ENCODE measurements around the gene KLHL25. TPM values are rescaled to one million over a fixed set of nuclear protein-coding genes. Genes with fewer than 3 reads are reported as not detected.

KLHL25 gene
- polyA plus RNA-seq, 2 of the 4 experiments (the other 2 are of a cell fraction), result 3.2 to 6.1 TPM

DNA sequence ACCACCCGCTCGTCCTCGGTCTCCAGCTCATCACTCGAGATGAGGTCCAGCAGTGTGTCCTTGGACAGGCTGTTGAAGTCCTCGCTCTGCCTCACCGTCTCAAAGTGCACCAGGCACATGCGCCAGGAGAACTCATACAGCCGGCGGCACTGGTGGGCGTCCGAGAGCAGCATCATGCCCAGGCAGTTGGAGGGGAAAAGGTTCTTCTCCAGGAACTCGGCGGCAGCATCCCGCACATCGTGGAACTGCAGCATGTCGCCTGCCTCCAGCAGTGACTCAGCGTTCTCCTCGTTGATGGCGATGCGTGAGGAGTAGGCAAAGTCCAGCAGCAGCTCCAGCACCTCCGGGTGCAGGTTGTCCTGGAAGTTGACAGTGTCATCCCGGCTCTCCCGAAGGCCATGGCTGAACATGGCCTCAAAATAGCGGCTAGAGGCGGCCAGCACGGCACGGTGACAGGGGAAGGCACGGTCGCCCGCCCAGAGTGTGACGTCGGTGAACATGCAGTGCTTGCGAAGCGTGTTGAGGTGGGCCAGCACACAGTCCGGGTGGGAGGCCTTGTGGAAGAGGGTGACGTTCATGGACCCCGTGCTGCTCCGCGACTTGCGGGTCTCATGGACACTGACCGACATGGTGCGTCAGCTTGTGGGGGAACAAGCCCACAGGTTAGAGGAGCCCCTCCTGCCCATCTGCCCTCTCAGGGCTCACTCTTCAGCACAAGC lies 25.4 kb downstream of the KLHL25 start:
- Histone ChIP-seq H3K4me1 (no peaks in the 10 kb centered on the region), H3K4me3 (no peak overlapping the region), H3K27ac (no peak overlapping the region), H3K9me3 (no peaks in the 10 kb centered on the region), H3K4me2 (no peak overlapping the region)
- DNase-seq (ENCODE audit: low read depth in 1 of 2, low spot score in 1 of 2) (no peak), FAIRE-seq (no peak), ATAC-seq (no peak)
- ChIA-PET POLR2A (no interaction called here), CTCF (interaction anchor here (0.6 to 1.9 kb wide), 3 partner anchors 8 to 1037 kb away, joined by 3 to 7 read pairs (median 5); no protein-coding TSS in a partner anchor)
- 96% methylated on average over 33 of the region's 42 CpGs for WGBS (ENCODE audit: missing lambda C conversion rate)
- TF ChIP-seq MAFK (IDR thresholded peaks at IDR 0.05; ENCODE audit: partially characterized antibody) (peak; percentile 41), HOXB13 (CRISPR knock-in tag; IDR thresholded peaks at IDR 0.05; ENCODE audit: low read depth) (no peak), RARB (CRISPR knock-in tag; IDR thresholded peaks at IDR 0.05) (no peak), NFE2L2 (conservative IDR thresholded peaks at IDR 0.05; ENCODE audit: low read length) (peak; percentile 39; the same call in 1 of the 2 replicates)

DNA sequence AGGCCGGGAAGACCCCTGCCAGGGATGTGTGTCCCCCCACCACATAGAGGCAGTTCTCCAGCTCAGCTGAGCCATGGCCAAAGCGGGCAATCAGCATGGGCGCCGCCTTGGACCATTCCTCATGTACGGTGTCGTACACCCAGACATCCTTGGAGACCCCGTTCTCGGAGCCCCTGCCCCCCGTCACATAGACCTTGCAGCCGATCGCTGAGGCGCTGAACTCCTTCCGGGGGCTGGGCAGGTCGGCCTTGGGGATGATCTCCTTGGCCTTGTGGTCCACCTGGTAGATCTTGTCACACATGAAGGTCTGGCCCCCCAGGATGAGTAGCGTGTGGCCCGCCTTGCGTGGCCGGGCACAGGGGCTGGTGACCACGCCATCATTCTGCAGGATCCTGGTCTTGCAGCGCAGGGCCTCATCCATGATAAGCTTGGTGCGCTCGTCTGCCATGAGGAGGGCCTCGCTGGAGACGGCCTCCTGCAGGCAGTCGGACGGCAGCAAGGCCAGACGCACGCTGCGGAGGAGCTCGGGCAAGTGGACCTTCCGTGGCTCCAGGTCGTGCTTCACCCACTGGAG lies 26.0 kb downstream of the KLHL25 start:
- POLR2A ChIA-PET, result no interaction called here
- Histone ChIP-seq H3K9me3 (no peaks in the 10 kb centered on the region), H3K4me2 (no peak overlapping the region), H3K27ac (no peak overlapping the region), H3K4me1 (no peaks in the 10 kb centered on the region), H3K4me3 (no peak overlapping the region)
- CTCF ChIA-PET, result interaction anchor here (0.6 to 0.7 kb wide), 2 partner anchors 32 to 1036 kb away, joined by 3 read pairs; no protein-coding TSS in a partner anchor
- DNase-seq (ENCODE audit: low read depth in 1 of 2, low spot score in 1 of 2) (no peak), FAIRE-seq (no peak), ATAC-seq (no peak)
- TF ChIP-seq FOSL2 (IDR thresholded peaks at IDR 0.05) (no peak), FOSL2 (CRISPR knock-in tag; IDR thresholded peaks at IDR 0.05) (no peak), POLR2AphosphoS2 (conservative IDR thresholded peaks at IDR 0.05; ENCODE audit: low read length) (no peak), MAZ (IDR thresholded peaks at IDR 0.05; ENCODE audit: borderline replicate concordance, low read depth, low read length) (no peak), KDM1A (IDR thresholded peaks at IDR 0.05; ENCODE audit: low read depth) (no peak), RFX5 (IDR thresholded peaks at IDR 0.05) (no peak), ZC3H11A (IDR thresholded peaks at IDR 0.05) (no peak)
- TF ChIP-seq, protein P1, sequence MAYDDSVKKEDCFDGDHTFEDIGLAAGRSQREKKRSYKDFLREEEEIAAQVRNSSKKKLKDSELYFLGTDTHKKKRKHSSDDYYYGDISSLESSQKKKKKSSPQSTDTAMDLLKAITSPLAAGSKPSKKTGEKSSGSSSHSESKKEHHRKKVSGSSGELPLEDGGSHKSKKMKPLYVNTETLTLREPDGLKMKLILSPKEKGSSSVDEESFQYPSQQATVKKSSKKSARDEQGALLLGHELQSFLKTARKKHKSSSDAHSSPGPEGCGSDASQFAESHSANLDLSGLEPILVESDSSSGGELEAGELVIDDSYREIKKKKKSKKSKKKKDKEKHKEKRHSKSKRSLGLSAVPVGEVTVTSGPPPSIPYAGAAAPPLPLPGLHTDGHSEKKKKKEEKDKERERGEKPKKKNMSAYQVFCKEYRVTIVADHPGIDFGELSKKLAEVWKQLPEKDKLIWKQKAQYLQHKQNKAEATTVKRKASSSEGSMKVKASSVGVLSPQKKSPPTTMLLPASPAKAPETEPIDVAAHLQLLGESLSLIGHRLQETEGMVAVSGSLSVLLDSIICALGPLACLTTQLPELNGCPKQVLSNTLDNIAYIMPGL (CRISPR knock-in tag; IDR thresholded peaks at IDR 0.05; ENCODE audit: borderline replicate concordance), result no peak
- 94% methylated on average over 31 of the region's 32 CpGs for WGBS (ENCODE audit: missing lambda C conversion rate)

DNA sequence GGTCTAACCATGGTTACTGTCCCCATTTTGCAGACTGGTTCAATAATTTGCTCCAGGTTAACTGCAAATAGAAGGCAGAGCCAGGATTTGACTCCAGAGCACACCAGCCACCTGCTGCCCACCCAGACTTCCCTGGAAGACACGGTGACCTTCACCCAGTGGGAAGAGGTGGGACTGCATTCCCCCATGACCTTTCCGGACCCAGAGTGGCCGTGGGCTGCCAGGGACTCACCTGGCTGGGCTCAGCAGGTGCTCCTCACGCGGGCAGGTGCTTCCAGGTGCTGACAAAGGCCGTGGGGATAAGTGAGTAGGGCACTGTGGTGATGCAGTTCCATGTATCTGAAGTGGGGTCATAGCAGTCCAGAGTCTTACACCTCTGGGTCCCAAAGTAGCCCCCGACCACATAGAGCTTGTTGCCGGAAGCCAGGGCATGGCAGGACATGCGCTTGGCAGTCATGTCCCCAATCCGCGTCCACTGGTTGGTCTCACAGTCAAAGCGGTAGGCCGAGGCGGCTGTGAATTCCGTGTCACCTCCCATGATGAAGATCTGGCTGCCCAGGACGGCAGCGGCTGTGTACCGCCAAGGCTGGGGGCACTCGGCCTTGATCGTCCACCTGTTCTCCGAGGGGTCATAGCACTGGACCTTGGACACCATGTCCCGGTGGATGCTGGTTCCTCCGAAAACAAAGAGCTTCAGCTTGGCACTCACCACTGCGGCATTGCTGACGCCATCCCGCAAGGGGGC lies 26.8 kb downstream of the KLHL25 start:
- ChIA-PET CTCF (interaction anchor here (0.7 kb wide), 1 partner anchor 33 kb away, joined by 3 read pairs; no protein-coding TSS in a partner anchor), POLR2A (no interaction called here)
- Histone ChIP-seq H3K4me2 (no peak overlapping the region), H3K4me3 (no peak overlapping the region), H3K27ac (no peak overlapping the region), H3K4me1 (no peaks in the 10 kb centered on the region), H3K9me3 (no peaks in the 10 kb centered on the region)
- FAIRE-seq (no peak), ATAC-seq (no peak), DNase-seq (ENCODE audit: low read depth in 1 of 2, low spot score in 1 of 2) (no peak)
- 95% methylated on average over 26 of the region's 26 CpGs for WGBS (ENCODE audit: missing lambda C conversion rate)
- TF ChIP-seq KDM5A (IDR thresholded peaks at IDR 0.05), result no peak
- TF ChIP-seq FOSB (CRISPR knock-in tag; IDR thresholded peaks at IDR 0.05), result no peak
- TF ChIP-seq ZFP36 (IDR thresholded peaks at IDR 0.05; ENCODE audit: borderline replicate concordance, partially characterized antibody), result no peak
- TF ChIP-seq MYC (IDR thresholded peaks at IDR 0.05; ENCODE audit: borderline replicate concordance, low read length), result no peak
- no peak for TF ChIP-seq RCOR1 (IDR thresholded peaks at IDR 0.05; ENCODE audit: low read depth, low read length)
- TF ChIP-seq POLR2AphosphoS2 (conservative IDR thresholded peaks at IDR 0.05; ENCODE audit: low read length), result no peak
- TF ChIP-seq, protein P2, sequence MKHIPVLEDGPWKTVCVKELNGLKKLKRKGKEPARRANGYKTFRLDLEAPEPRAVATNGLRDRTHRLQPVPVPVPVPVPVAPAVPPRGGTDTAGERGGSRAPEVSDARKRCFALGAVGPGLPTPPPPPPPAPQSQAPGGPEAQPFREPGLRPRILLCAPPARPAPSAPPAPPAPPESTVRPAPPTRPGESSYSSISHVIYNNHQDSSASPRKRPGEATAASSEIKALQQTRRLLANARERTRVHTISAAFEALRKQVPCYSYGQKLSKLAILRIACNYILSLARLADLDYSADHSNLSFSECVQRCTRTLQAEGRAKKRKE (CRISPR knock-in tag; IDR thresholded peaks at IDR 0.05; ENCODE audit: low read depth), result no peak
- no peak for TF ChIP-seq HOXA7 (CRISPR knock-in tag; IDR thresholded peaks at IDR 0.05)
- no peak for TF ChIP-seq CBX8 (IDR thresholded peaks at IDR 0.05)
- TF ChIP-seq RNF2 (IDR thresholded peaks at IDR 0.05; ENCODE audit: borderline replicate concordance, low read depth), result no peak
- TF ChIP-seq, protein P3, sequence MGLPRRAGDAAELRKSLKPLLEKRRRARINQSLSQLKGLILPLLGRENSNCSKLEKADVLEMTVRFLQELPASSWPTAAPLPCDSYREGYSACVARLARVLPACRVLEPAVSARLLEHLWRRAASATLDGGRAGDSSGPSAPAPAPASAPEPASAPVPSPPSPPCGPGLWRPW (IDR thresholded peaks at IDR 0.05), result no peak
- no peak for TF ChIP-seq HOXB5 (CRISPR knock-in tag; IDR thresholded peaks at IDR 0.05)
- no peak for TF ChIP-seq RARB (CRISPR knock-in tag; IDR thresholded peaks at IDR 0.05)
- TF ChIP-seq MAZ (IDR thresholded peaks at IDR 0.05; ENCODE audit: borderline replicate concordance, low read depth, low read length), result no peak
- TF ChIP-seq HEYL (CRISPR knock-in tag; IDR thresholded peaks at IDR 0.05), result no peak
- TF ChIP-seq KDM1A (IDR thresholded peaks at IDR 0.05; ENCODE audit: low read depth), result no peak
- TF ChIP-seq EHF (CRISPR knock-in tag; IDR thresholded peaks at IDR 0.05), result no peak
- TF ChIP-seq SMC3 (IDR thresholded peaks at IDR 0.05), result no peak
- TF ChIP-seq, protein P4, sequence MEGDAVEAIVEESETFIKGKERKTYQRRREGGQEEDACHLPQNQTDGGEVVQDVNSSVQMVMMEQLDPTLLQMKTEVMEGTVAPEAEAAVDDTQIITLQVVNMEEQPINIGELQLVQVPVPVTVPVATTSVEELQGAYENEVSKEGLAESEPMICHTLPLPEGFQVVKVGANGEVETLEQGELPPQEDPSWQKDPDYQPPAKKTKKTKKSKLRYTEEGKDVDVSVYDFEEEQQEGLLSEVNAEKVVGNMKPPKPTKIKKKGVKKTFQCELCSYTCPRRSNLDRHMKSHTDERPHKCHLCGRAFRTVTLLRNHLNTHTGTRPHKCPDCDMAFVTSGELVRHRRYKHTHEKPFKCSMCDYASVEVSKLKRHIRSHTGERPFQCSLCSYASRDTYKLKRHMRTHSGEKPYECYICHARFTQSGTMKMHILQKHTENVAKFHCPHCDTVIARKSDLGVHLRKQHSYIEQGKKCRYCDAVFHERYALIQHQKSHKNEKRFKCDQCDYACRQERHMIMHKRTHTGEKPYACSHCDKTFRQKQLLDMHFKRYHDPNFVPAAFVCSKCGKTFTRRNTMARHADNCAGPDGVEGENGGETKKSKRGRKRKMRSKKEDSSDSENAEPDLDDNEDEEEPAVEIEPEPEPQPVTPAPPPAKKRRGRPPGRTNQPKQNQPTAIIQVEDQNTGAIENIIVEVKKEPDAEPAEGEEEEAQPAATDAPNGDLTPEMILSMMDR (IDR thresholded peaks at IDR 0.05), result no peak
- TF ChIP-seq CHD4 (IDR thresholded peaks at IDR 0.05; ENCODE audit: borderline replicate concordance), result no peak

All from A549 (cell line).